Trophoblast cell (in vitro differentiated cells and primary cell): Measurements from ENCODE around the gene NKAPL.

Experiments
- DNase-seq, 2 donors: peaks; one replicate each; pipeline ENCODE4 v3.0.0-alpha.2; 2016
- H2AFZ ChIP-seq: 2 replicates; pipeline ENCODE4 v1.6.1; 2013; ENCODE audit warnings: low read length, moderate library complexity, mild to moderate bottlenecking; ENCODE audit not compliant: insufficient read depth, poor library complexity
- H2AK5ac ChIP-seq: 2 replicates; pipeline ENCODE4 v1.6.1; 2013; ENCODE audit warnings: mild to moderate bottlenecking, low read length
- H2BK120ac ChIP-seq: 2 replicates; pipeline ENCODE4 v1.6.1; 2013; ENCODE audit warnings: low read length, mild to moderate bottlenecking, moderate library complexity; ENCODE audit not compliant: insufficient read depth, poor library complexity
- H2BK12ac ChIP-seq: 2 replicates; pipeline ENCODE4 v1.6.1; 2013; ENCODE audit warnings: mild to moderate bottlenecking, low read length, moderate library complexity
- H2BK5ac ChIP-seq: 2 replicates; pipeline ENCODE4 v1.6.1; 2013; ENCODE audit warnings: low read length, low read depth, moderate library complexity, mild to moderate bottlenecking; ENCODE audit not compliant: poor library complexity
- H3K14ac ChIP-seq: 2 replicates; pipeline ENCODE4 v1.6.1; 2013; ENCODE audit warnings: mild to moderate bottlenecking, low read length
- H3K18ac ChIP-seq: 2 replicates; pipeline ENCODE4 v1.6.1; 2013; ENCODE audit warnings: mild to moderate bottlenecking, low read length
- H3K23ac ChIP-seq: 2 replicates; pipeline ENCODE4 v1.6.1; 2013; ENCODE audit warnings: low read length
- H3K27ac ChIP-seq: 2 replicates; pipeline ENCODE4 v1.5.1; 2013; ENCODE audit warnings: low read depth, mild to moderate bottlenecking, inconsistent platforms, low read length, moderate library complexity
- H3K27me3 ChIP-seq: 2 replicates; pipeline ENCODE4 v1.6.1; 2013; ENCODE audit warnings: inconsistent platforms, mild to moderate bottlenecking, low read length, moderate library complexity; ENCODE audit not compliant: insufficient read depth
- H3K36me3 ChIP-seq, 2 experiments: 1 replicate in 1 of 2; 2 replicates in 1 of 2; pipeline ENCODE4 v1.6.1; 2013; ENCODE audit warnings: low read length in 2 of 2, mild to moderate bottlenecking in 2 of 2, moderate library complexity in 1 of 2; ENCODE audit not compliant: insufficient read depth in 2 of 2, control insufficient read depth in 1 of 2
- H3K4ac ChIP-seq: 2 replicates; pipeline ENCODE4 v1.6.1; 2013; ENCODE audit warnings: low read depth, mild to moderate bottlenecking, low read length, moderate library complexity
- H3K4me1 ChIP-seq, 2 experiments: 1 replicate in 1 of 2; 2 replicates in 1 of 2; pipeline ENCODE4 v1.6.1; 2013; ENCODE audit warnings: low read length in 2 of 2, mild to moderate bottlenecking in 2 of 2, moderate library complexity in 1 of 2; ENCODE audit not compliant: insufficient read depth in 2 of 2, control insufficient read depth in 1 of 2
- H3K4me2 ChIP-seq: 2 replicates; pipeline ENCODE4 v1.6.1; 2013; ENCODE audit warnings: inconsistent platforms, mild to moderate bottlenecking, low read length, moderate library complexity
- H3K4me3 ChIP-seq: 2 replicates; pipeline ENCODE4 v1.5.1; 2013; ENCODE audit warnings: mild to moderate bottlenecking, low read depth, low read length, inconsistent platforms
- H3K79me1 ChIP-seq: one replicate; pipeline ENCODE4 v1.6.1; 2013; ENCODE audit warnings: low read length
- H3K79me2 ChIP-seq: 2 replicates; pipeline ENCODE4 v1.6.1; 2013; ENCODE audit warnings: low read length, mild to moderate bottlenecking; ENCODE audit not compliant: control insufficient read depth, insufficient read depth, poor library complexity
- H3K9ac ChIP-seq: 2 replicates; pipeline ENCODE4 v1.6.1; 2013; ENCODE audit warnings: mild to moderate bottlenecking, low read length
- H3K9me3 ChIP-seq: 2 replicates; pipeline ENCODE4 v1.6.1; 2013; ENCODE audit warnings: low read depth, mild to moderate bottlenecking, control low read depth, inconsistent platforms, low read length; ENCODE audit not compliant: insufficient read depth
- H4K12ac ChIP-seq: 2 replicates; pipeline ENCODE4 v1.6.1; 2013; ENCODE audit warnings: low read depth, mild to moderate bottlenecking, low read length, moderate library complexity
- H4K8ac ChIP-seq: 2 replicates; pipeline ENCODE4 v1.6.1; 2013; ENCODE audit warnings: low read depth, mild to moderate bottlenecking, low read length, moderate library complexity
- H4K91ac ChIP-seq: one replicate; pipeline ENCODE4 v1.6.1; 2013; ENCODE audit warnings: low read depth, mild to moderate bottlenecking, low read length, moderate library complexity
- WGBS: extraction: QIAGEN DNeasy Blood & Tissue Kit; methylation state at CpG from one replicate; pipeline ENCODE4 v1.1.7; 2013; ENCODE audit warnings: missing lambda C conversion rate; ENCODE audit not compliant: insufficient read length, insufficient coverage; ENCODE audit errors: extremely low coverage; 5-methylcytosine and 5-hydroxymethylcytosine counted together

NKAPL gene

DNA sequence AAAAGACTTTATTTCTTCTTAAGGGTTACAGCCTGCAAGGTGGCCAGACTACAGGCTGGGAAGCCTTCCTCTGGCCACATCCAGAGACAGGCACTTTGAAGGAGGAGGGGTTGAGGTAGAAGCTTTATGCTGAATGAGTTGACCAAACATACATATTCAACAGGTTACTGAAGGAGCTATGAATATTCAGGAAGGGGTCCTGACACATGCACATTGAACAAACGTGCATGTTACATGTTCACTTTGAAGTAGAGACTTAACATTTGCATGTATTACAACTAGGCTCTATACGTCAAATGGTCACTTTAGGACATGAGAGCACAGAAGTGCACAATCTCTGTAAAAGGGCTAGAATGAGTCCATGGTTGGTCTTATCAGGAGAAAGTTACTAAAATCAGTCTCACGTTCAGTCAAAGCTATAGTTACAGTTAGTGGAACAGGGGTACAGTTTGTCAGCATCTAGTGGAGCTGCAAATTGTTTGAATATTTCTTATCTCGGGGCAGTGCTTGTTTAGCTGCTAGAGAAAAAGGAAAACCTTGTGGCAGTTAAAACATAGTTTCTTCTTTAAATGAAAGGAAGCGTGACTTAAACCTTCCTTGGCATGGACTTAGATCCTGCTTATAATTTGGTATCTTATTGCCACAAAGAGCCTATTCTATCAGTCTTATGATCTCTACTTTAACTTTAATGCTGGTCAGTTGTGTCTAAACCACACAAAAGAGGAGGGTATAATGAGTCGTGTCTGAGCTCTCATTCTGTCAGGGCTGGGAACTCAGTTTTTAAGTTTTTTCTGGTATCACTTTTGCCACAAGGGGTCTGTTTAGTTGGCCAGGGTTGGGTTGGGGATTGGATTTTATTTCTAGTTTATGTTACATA, 38.6 kb upstream of the NKAPL start:
- Histone ChIP-seq H3K36me3 (no peaks in the 10 kb centered on the region), H3K79me1 (peaks cover 7% of the 10 kb centered on the region), H3K4me3 (no peak overlapping the region), H3K27ac (no peak overlapping the region), H4K91ac (no peak overlapping the region), H3K14ac (no peak overlapping the region), H3K4me1 (peaks cover 4 to 6% of the 10 kb centered on the region in 2 experiments), H4K12ac (no peak overlapping the region), H3K9me3 (peaks cover 2% of the 10 kb centered on the region), H2AK5ac (no peak overlapping the region), H2BK120ac (no peak overlapping the region), H3K4ac (no peak overlapping the region), H4K8ac (no peak overlapping the region), H3K27me3 (peaks cover 4% of the 10 kb centered on the region), H2BK12ac (no peak overlapping the region), H2AFZ (no peak overlapping the region), H3K23ac (no peak overlapping the region), H3K79me2 (peaks cover 3% of the 10 kb centered on the region), H3K18ac (no peak overlapping the region), H2BK5ac (no peak overlapping the region), H3K9ac (no peak overlapping the region), H3K4me2 (no peak overlapping the region)
- WGBS = no CpG with 5 or more reads among the region's 6 CpGs
- peak in 1 of 2 donors; percentile 65 for DNase-seq

- Histone ChIP-seq H3K14ac (no peak overlapping the region), H3K79me2 (peaks cover 2% of the 10 kb centered on the region), H3K9me3 (no peaks in the 10 kb centered on the region), H2BK5ac (no peak overlapping the region), H2AK5ac (no peak overlapping the region), H2AFZ (no peak overlapping the region), H3K18ac (no peak overlapping the region), H2BK120ac (no peak overlapping the region), H4K12ac (peak overlapping the region; percentile 71), H3K4ac (no peak overlapping the region), H3K4me1 (peaks cover 0 to 2% of the 10 kb centered on the region in 2 experiments), H4K8ac (peak overlapping the region; percentile 69), H3K27me3 (peaks cover 4% of the 10 kb centered on the region), H3K4me3 (no peak overlapping the region), H3K36me3 (peaks cover 11 to 17% of the 10 kb centered on the region in 2 experiments), H3K79me1 (peaks cover 4% of the 10 kb centered on the region), H4K91ac (no peak overlapping the region), H3K4me2 (peak overlapping the region; percentile 76), H3K27ac (no peak overlapping the region), H2BK12ac (no peak overlapping the region), H3K9ac (no peak overlapping the region), H3K23ac (no peak overlapping the region)
- no peak for DNase-seq
- WGBS = no CpG with 5 or more reads among the region's 9 CpGs
Measured at GRCh38 chr6:28224131-28225055, 34.7 kb upstream of the NKAPL start.

DNA sequence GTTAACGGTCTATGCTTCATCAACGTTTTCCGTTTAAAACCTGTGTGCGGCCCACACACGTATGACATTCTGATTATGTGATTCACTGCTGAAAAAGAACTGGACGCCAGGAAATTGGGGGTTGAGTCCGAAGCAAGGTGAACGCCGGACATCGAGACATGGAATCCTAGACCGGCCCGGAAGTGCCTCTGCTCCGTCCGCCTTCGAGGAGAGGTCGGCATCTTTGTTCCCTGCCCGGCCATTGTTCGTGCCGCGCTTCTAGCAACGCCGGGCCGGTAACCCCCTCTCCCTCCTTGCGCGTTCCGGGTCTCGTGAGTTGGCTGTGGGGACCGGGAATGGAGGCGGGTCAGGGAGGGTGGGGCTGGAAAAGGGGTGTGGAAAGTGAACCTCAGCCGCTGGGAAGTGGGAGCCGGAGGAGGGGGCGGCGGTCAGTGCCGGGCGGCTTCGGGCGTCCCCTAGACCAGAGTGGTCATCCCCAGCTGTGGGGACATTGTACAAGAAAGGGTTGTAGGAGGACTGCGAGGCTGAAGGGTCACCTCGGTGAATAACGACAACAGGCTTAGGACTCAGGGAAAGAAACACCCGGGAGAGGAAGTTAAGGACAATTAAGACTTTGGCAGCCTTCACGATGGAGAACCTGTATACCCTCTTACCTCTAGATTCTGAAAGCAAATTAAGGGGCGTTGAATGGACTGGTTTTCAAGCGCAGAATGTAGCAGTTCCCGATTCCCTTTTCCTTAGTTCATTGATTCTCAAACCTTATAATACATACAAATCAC, 33.9 kb upstream of the NKAPL start, which contains the start of gene ZSCAN9:
Gene ZSCAN9 (plus strand): TSS at position 220 of the 779 bp plus-strand sequence. CDS start 1,810 bp downstream, outside the sequence.
- WGBS = no CpG with 5 or more reads among the region's 45 CpGs

More for the DNA sequence above, 33.9 kb upstream of the NKAPL start, which contains the start of gene ZSCAN9:
- no peaks in the 10 kb centered on the region for H3K9me3 ChIP-seq
- H2BK5ac ChIP-seq = no peak within 1 kb of the TSS
- peak within 1 kb of the TSS; percentile 72 for H3K14ac ChIP-seq
- no peak within 1 kb of the TSS for H2BK12ac ChIP-seq
- peaks cover 14 to 19% of the 10 kb centered on the region in 2 experiments for H3K36me3 ChIP-seq
- H3K23ac ChIP-seq = no peak within 1 kb of the TSS
- H3K27me3 ChIP-seq = peaks cover 4% of the 10 kb centered on the region
- H2AK5ac ChIP-seq = no peak within 1 kb of the TSS
- peak within 1 kb of the TSS; percentile 77 for H3K4ac ChIP-seq
- DNase-seq = peak; percentile 87 to 90
- peak within 1 kb of the TSS; percentile 76 for H3K4me2 ChIP-seq
- peak within 1 kb of the TSS; percentile 54 for H2AFZ ChIP-seq
- H3K27ac ChIP-seq = peak within 1 kb of the TSS; percentile 64
- H3K4me3 ChIP-seq = peak within 1 kb of the TSS; percentile 87
- peak within 1 kb of the TSS; percentile 71 for H4K12ac ChIP-seq
- H3K9ac ChIP-seq = peak within 1 kb of the TSS; percentile 87
- H4K8ac ChIP-seq = peak within 1 kb of the TSS; percentile 77
- H3K79me2 ChIP-seq = peaks cover 2% of the 10 kb centered on the region
- H3K18ac ChIP-seq = peak within 1 kb of the TSS; percentile 77
- H3K79me1 ChIP-seq = peaks cover 4% of the 10 kb centered on the region
- H4K91ac ChIP-seq = peak within 1 kb of the TSS; percentile 75
- peaks cover 0 to 2% of the 10 kb centered on the region in 2 experiments for H3K4me1 ChIP-seq
- no peak within 1 kb of the TSS for H2BK120ac ChIP-seq
